ENCODE data around the gene HHLA2. TPM values are rescaled to one million over a fixed set of nuclear protein-coding genes. Genes with fewer than 3 reads are reported as not detected.

HHLA2 gene
- total RNA-seq, 1 donor from 2014 or later = not detected

GRCh38 chr3:108401836-108402235 is 105.5 kb downstream of the HHLA2 start:
- no peak for TF ChIP-seq CTCF (IDR thresholded peaks at IDR 0.05; ENCODE audit: unreplicated experiment)
- Mint-ChIP-seq H3K4me3 (ENCODE audit: unreplicated experiment) (no peak overlapping the region), H3K27me3 (ENCODE audit: unreplicated experiment) (no peaks in the 10 kb centered on the region)

GRCh38 chr3:108403198-108403597 is 106.8 kb downstream of the HHLA2 start:
- H3K4me3 Mint-ChIP-seq (ENCODE audit: unreplicated experiment) = no peak overlapping the region
- no peaks in the 10 kb centered on the region for H3K36me3 Mint-ChIP-seq (ENCODE audit: low read depth, unreplicated experiment)
- no peaks in the 10 kb centered on the region for H3K27me3 Mint-ChIP-seq (ENCODE audit: unreplicated experiment)
- TF ChIP-seq CTCF (IDR thresholded peaks at IDR 0.05; ENCODE audit: unreplicated experiment) = no peak
- DNase-seq (ENCODE audit: low spot score) = no peak
- H3K4me1 Mint-ChIP-seq (ENCODE audit: unreplicated experiment) = peaks cover 16% of the 10 kb centered on the region
- H3K27ac Mint-ChIP-seq (ENCODE audit: unreplicated experiment) = no peak overlapping the region
- H3K9me3 Mint-ChIP-seq (ENCODE audit: unreplicated experiment) = no peaks in the 10 kb centered on the region

More at GRCh38 chr3:108401836-108402235, 105.5 kb downstream of the HHLA2 start:
- H3K36me3 Mint-ChIP-seq (ENCODE audit: low read depth, unreplicated experiment) = no peaks in the 10 kb centered on the region
- H3K27ac Mint-ChIP-seq (ENCODE audit: unreplicated experiment) = no peak overlapping the region
- no peaks in the 10 kb centered on the region for H3K9me3 Mint-ChIP-seq (ENCODE audit: unreplicated experiment)
- DNase-seq (ENCODE audit: low spot score) = no peak
- H3K4me1 Mint-ChIP-seq (ENCODE audit: unreplicated experiment) = peaks cover 2% of the 10 kb centered on the region

- H3K27ac Mint-ChIP-seq (ENCODE audit: unreplicated experiment) = no peak overlapping the region
- no peaks in the 10 kb centered on the region for H3K27me3 Mint-ChIP-seq (ENCODE audit: unreplicated experiment)
- H3K36me3 Mint-ChIP-seq (ENCODE audit: low read depth, unreplicated experiment) = no peaks in the 10 kb centered on the region
- peaks cover 18% of the 10 kb centered on the region for H3K4me1 Mint-ChIP-seq (ENCODE audit: unreplicated experiment)
- H3K9me3 Mint-ChIP-seq (ENCODE audit: unreplicated experiment) = no peaks in the 10 kb centered on the region
- no peak for TF ChIP-seq CTCF (IDR thresholded peaks at IDR 0.05; ENCODE audit: unreplicated experiment)
- DNase-seq (ENCODE audit: low spot score) = no peak
- no peak overlapping the region for H3K4me3 Mint-ChIP-seq (ENCODE audit: unreplicated experiment)
These were observed 107.5 kb downstream of the HHLA2 start for GRCh38 chr3:108403686-108404345.

- DNase-seq (ENCODE audit: low spot score) = no peak
- H3K4me3 Mint-ChIP-seq (ENCODE audit: unreplicated experiment) = no peak overlapping the region
- peaks cover 18% of the 10 kb centered on the region for H3K4me1 Mint-ChIP-seq (ENCODE audit: unreplicated experiment)
- H3K27me3 Mint-ChIP-seq (ENCODE audit: unreplicated experiment) = no peaks in the 10 kb centered on the region
- H3K36me3 Mint-ChIP-seq (ENCODE audit: low read depth, unreplicated experiment) = no peaks in the 10 kb centered on the region
- no peak for TF ChIP-seq CTCF (IDR thresholded peaks at IDR 0.05; ENCODE audit: unreplicated experiment)
- H3K9me3 Mint-ChIP-seq (ENCODE audit: unreplicated experiment) = no peaks in the 10 kb centered on the region
- H3K27ac Mint-ChIP-seq (ENCODE audit: unreplicated experiment) = no peak overlapping the region
These were observed 108.0 kb downstream of the HHLA2 start for GRCh38 chr3:108404368-108404767.

GRCh38 chr3:108406063-108406660 is 109.8 kb downstream of the HHLA2 start:
- Mint-ChIP-seq H3K27ac (ENCODE audit: unreplicated experiment) (no peak overlapping the region), H3K36me3 (ENCODE audit: low read depth, unreplicated experiment) (no peaks in the 10 kb centered on the region), H3K27me3 (ENCODE audit: unreplicated experiment) (no peaks in the 10 kb centered on the region), H3K4me3 (ENCODE audit: unreplicated experiment) (no peak overlapping the region), H3K9me3 (ENCODE audit: unreplicated experiment) (no peaks in the 10 kb centered on the region), H3K4me1 (ENCODE audit: unreplicated experiment) (peaks cover 18% of the 10 kb centered on the region)
- DNase-seq (ENCODE audit: low spot score) = no peak
- no peak for TF ChIP-seq CTCF (IDR thresholded peaks at IDR 0.05; ENCODE audit: unreplicated experiment)
